NOMO-1 treated with dmso at 0.1 percent for 144 hours (cell line): ENCODE data around the gene TSC1.

ENCODE experiments used
- DNase-seq: peaks from one replicate; lab custom pipeline; 2025; ENCODE audit not compliant: unreplicated experiment; lab: John Stamatoyannopoulos, UW

TSC1 gene

DNA sequence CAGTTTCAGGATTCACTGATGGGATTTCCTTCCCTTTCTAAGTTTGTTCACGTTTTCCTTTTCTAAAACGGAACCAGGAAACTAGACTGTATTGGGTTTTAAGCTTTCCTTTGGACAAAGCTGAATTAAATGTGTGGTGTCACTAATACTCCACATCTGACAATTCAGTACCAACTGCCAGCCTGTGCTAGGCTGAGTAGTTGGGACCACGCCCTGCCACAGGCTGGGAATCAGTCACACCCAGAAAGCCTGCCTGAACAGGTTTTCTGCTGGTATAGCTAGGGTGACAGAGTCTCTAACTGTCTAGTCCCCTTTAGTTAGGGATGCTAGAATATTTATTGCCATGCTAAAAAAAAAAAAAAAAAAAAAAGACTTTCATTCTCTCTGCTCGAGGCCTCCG is 50.1 kb downstream of the TSC1 start:
- no peak for DNase-seq

DNA sequence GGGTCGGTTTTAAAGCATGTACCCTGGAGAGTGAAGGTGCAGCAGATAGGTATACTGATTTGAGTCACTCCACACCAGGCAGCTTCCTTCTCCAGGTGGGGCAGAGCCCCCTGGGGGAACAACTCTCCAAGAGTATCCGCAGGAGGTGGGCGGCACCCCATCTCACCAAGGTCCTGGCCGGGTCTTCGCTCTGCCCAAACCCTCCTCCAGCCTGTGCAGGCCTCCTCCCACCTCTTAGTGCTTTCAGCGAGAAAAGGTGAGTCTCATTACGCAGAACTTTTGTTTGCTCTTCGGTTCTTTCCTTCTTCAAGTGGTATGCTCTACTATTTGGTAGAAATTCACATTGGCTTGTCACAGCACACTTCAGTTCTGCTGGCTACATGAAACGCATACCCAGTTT is 52.0 kb downstream of the TSC1 start:
- no peak for DNase-seq

DNA sequence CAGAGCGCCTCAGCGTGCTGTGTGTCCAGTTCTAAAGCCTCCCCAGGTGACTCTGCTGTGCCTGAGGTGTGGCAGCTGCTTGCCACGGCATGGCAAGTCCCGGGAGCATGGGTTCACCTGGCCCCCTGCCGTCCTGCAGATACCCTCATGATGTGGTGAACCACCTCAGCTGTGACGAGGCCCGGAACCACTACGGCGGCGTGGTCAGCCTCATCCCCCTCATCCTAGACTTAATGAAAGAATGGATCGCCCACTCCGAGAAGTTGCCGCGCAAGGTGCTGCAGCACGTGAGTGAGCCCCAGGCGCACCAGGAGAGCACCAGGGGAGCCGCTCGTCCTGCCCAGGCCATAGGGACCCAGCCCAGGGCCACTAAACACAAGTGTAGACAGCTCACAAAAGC is 56.3 kb downstream of the TSC1 start:
- DNase-seq, result no peak

DNA sequence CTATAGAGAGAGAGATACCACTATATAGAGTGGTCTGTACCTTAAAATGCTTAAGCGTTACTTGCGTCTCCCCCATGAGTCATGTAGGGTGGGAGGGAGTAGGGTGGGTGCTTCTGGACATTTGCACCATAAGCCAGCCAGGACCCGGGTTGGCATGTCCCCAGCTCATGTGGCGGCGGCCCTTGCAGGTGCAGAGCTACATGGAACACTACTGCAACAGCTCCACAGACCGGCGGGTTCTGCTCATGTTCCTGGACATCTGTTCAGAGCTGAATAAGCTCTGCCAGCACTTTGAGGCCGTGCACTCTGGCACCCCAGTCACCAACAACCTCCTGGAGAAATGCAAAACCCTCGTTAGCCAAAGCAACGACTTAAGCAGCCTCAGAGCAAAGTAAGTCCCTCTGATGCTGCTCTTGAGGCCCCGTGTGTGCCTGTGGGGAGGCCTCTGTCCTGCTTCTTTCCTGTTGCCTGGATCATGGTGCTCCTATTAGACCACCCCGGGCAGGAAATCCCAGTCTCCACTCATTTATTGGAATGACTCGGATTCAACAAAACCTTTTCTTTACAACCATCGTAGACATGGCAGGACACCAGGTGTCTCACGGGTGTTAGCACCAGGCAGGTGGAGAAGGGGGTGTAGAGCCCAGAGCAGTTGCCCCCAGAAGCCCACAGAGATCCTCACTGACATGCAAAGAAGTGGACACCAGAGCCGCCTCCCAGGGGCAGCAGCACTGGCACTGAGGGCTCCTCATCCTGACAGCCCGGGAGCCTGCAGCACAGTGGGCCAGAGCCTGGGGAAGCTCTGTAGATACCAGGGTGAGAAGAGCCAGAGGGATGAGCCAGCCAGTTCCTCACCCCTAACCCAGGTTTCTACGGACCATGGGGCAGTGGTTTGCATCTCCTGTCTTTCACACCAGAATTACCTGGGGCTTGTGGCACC is 57.0 kb downstream of the TSC1 start:
- no peak for DNase-seq

DNA sequence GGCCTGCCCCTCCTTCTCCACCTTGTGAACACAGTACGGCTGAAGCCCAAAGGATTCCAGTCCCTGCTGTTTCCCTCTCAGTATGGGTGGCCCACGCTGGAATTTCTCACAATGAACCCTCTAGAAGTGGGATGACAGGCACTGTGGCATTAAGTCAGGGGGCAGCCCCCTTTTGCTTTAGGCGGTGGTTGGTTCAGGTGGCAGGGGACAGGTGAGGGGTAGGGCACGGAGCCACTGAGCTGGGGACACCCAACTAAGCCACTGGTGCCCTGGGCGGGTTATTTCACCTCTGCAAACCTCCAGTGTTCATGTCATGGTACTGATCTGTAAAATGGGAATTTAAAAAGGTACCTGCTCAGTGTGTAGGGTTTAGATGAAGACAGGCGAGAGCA is 58.1 kb downstream of the TSC1 start:
- DNase-seq, result no peak

DNA sequence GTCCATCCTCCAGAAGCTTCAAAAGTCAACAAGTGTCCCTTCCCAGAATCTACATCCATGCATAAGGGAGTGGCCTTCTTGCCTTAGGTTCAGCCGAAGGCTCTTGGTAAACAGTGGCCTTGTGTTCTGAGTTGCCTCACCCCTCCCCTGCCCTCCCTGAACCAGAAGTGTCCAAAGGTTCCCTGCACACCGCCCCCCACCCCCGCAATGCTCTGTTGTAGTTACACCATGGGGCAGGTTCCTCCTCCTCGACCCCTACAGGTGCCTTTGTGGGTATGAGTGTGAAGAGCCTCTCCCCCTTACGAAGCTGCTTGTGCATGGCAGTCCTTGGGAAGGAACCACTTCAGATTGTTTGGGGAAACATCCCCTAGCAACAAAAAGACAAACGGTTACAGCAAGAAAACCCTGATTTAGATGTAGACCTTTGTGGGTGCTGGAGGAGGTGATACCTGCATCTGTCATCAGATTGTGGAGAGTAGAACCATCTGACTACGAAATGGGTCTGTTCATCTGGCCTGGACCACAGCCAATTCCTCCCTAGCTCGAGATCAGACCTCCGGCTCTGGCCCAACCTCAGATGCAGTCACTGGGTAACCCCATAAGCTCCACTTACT is 58.6 kb downstream of the TSC1 start:
- no peak for DNase-seq

DNA sequence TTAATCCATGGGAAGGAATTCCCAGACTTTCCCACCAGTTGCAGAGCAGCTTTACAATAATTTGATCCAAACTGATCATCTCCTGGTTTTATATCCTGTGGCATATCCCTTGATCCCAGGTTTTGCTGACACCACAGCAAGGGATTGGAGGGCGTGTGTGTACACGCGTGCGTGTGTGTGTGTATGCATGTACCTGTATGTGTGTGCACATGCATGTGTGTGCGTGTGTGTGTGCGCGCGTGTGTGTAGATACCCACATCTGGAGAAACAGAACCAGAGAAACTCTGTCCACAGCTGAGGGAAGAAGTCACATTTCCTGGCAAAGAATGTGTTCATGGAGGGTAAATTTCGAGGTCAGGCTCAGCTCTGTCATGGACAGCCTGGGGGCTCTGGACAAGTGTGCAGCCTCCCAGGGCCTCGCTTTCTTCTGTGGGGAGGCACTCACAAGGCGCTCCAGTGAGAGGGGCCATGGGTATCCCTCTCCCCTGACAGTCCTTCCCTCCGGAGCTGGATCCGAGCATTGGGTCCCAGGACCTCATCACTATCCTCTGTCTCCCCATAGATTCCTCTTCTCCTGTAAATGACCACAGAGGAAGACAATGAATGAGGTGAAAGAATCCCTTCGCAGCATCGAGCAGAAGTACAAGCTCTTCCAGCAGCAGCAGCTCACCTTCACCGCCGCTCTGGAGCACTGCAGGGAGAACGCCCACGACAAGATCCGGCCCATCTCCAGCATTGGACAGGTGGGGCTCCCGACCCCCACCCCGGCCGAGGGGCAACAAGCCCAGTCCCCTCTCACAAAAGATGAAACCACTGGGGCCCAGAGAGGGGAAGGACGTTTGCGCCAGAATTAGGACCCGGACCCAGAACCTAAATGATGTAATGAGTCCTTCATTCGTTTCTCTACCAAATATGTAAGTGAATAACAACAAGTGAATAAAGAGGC is 60.8 kb downstream of the TSC1 start:
- no peak for DNase-seq

DNA sequence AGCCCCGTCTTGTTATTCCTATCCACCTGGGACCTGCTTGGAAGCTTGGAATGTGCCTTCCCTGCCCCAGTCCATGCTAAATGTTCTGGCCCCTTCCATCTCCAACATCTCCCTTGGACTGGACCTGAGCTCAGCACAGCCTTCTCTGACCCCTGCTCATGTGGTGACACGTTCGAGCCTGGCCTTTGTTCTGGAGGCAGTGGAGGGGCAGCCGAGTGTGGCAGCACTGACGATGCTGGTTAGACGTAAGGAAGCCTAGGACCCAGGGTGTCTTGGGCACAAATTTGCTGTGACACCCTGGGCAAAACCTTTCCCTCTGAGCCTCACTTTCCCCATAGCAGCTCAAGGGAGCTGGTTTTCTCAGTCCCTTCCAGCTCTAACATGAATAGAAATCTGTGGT is 61.8 kb downstream of the TSC1 start:
- DNase-seq, result no peak

DNA sequence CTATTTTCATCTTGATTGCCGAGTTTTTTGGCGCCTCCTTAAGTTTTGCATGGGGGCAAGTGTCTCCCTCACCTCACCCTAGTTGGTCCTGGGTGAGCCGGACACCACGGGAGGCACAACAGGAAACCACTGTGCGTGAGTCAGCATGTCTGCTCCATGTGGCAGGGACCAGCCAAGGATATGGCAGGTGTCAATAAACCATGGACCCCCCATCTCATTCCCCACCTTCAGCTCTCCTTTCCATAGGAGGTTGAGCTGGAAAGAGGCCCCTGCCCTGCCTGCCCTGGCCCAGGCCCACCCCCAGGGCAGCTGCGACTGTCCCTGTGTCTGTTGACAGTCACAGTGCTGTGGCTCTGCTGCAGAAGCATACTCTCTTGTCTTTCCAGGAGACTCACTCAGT is 62.6 kb downstream of the TSC1 start:
- no peak for DNase-seq

DNA sequence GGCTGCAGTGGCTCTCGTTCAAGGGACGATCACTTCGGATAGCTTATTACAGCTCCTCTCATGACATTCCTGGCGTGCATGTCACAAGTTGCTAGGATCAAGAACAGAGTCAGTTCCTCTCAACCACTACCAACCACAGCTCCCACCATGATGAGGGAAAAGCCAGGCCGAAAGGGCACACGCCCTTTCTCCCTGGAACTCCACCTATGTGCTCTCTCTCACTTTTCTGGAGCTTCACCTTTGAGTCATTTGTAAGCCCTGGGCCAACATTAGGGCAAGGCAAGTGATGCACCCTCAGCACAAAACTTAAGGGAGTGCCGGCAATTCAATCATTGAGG is 64.1 kb downstream of the TSC1 start:
- no peak for DNase-seq

DNA sequence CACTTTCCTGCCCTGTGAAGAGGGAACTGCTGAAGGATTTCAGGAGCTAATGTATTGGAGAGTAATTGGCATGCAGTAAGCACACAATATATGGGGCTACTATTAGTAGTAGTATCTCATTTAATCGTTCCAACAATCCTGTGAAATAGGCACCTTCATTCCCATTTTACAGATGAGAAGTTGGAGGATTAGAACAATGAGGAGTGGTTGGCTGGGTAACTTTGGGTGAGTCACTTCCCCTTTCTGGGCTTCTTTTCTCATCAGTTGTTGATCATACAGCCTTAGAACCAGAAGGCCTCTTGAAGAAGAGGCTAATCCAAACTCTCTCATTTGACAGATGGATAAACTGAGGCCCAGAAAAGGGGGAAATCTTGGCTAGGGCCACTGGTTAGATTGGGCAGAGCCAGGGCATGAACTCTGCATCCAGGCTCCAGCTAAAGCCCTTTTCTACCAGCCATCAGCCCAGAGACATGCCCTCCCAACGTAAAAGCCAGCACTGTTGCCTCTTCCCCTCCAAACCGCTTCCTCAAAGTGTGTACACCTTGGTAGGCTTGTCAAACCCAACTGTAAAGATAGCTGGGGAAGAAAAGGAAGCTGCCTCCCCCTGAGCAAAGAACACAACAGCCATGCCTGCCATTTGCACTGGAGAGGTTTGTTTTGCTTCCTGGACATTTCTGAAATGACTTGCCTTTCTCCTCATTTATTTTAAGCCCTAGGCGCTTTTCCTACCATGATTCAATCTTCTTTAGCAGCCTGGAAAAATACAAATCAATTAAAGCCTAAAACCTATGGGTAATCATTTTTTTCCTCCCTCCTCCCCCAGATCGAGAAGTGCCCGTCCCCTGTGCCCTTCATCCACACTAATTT is 64.7 kb downstream of the TSC1 start:
- peak; percentile 6 for DNase-seq

DNA sequence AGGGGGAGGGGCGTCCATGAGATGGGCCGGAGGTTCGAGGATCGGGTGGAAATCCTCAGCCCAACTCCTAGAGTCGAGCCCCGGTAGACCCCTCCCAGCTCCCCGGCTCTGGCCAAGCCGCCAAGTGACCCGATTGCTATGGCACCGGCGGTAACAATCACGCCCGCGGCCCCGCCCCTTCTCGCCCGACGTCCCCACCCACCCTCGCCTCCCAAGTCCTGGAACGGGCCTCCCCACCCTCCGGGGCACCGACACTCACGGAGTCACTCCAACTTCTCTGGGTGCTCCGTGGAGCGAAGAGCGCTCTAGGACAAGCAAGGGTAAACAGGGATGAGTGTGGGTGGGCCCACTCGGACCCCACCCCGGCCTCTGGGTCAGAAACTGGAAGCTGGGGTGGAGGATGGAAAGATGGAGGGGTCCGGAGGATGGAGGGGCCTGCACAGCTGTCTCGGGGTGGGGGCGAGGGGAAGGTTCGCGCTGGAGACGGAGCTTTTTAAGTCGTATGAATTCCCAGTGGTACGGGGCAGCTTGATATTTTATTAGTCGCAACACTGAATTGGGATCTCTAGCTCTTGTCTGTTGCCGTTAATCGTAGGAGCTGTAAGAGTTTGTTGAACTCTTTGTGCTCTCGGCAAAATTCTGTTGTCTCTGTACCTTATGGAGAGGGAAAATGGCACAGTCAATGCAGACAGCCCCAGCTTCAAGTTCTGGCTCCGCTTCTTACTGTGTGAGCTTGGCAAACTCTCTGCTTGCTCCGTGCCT is 65.5 kb downstream of the TSC1 start, which contains the start of gene SPACA9:
Gene SPACA9, plus strand, starts transcription at position 204 of the 762 bp plus-strand sequence. CDS start 5,050 bp downstream, outside the sequence.
- DNase-seq, result no peak

DNA sequence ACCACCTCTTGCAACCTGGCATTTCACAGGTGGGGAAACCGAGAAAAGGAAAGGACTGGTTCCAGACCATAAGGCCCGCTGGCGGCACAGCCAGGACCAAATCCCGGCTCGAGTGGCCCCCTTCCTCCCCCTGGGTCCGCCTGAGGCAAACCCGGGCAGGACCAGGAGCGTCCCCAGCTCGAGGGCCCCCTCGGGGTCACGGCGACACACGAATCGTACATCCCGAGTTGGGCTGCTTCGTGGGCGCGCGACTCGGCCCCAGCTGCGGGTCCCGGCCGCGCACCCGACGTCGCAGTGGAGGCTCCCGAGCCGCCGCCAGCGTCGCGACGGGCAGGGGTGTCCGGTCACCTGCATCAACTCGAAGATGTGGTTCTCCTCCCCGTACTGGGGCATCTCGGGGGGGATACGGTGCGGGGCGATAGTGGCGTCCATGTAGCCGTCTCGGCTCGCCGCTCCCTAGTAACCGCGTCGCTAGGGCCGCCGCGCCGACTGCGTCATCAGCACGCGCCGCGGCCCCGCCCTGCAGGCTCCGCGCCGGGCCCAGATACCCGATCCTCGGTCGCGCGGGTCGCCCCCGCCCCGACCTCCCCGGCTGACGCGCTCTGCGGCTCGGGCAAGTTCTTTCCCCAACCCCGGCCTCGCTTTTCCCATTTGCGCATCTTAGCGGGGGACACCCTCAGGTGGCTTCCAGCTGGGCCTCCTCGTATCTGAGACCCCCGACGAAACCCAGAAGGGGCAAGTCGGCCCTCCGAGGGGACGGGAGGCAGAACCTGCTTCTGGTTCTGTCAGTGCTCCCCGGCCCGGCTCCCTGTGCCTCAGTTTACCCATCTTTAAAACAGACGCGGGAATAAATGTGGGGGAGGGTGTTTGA is 66.4 kb downstream of the TSC1 start, which contains the start of gene AK8:
Gene AK8, minus strand, starts transcription at position 461 of the 871 bp plus-strand sequence. Its CDS starts 29 bp downstream, at position 432.
- peak; percentile 54 for DNase-seq

DNA sequence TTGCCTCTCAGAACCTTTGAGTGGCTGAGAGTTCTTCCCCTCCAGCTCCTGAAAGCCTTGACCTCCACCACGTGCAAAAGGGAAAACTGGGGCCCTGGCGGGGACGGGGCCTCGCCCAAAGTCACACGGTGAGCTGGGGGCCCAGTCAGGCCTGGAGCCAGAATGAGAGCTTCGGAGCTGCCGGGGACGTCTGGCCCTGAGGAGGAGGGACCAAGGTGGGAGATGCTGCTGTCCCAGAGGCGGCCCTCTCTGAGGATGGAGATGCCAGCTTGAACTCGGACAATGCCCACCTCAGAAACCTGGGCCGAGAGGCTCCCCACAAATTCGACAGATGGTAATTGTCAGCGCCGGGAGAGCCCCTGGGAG is 67.0 kb downstream of the TSC1 start:
- no peak for DNase-seq

DNA sequence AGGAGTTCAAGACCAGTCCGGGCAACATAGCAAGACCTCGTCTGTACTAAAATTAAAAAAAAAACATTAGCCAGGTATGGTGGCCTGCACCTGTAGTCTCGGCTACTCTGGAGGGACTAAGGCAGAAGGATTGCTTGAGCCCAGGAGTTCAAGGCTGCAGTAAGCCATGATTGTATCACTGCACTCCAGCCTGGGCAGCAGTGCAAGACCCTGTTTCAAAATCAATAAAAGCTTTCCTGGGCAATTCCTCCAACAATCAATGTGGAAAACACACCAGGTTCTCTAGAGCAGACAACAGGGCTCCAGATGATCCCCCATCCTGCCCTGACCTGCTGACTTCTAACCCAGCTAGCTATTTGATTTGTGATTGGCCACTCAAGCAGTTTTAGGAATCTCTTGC is 67.6 kb downstream of the TSC1 start:
- no peak for DNase-seq

DNA sequence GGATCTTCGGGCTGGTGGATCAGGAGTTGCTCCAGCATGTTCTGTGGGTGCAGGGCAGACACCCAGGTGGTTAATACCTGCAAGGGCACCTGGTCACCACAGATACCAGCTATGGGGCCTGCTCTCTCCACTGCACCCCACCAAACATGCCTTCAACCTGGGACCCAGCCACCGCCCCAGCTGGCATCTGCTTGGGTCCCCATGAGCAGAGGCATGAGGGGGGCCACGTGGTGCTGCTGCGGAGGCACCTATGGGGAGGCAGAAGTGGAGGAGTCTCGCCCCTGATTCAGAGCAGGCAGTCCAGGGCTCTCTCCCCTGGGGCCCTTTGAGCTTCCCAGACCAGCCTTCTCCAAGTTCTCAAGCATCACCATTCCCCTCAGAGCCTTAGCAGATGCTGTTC is 69.3 kb downstream of the TSC1 start:
- no peak for DNase-seq

DNA sequence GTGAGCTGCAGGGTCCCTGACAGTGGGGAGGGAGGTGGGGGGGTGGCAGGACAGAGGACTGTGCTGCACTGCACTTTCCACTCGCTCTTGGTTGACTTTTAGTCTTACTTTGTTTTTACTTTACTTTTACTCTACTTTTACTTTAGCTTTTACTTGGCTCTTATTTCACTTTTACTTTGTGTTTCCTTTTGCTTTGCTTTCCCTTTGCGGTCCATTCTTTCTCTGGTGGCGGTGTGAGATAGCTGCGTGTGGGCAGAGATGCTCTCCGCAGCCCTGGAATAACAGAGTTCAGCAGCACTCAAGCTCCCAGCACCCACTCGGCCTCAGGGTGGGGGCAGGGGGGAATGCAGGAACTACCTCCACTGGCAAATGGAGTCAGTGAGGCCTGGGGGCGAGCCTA is 71.0 kb downstream of the TSC1 start:
- no peak for DNase-seq

DNA sequence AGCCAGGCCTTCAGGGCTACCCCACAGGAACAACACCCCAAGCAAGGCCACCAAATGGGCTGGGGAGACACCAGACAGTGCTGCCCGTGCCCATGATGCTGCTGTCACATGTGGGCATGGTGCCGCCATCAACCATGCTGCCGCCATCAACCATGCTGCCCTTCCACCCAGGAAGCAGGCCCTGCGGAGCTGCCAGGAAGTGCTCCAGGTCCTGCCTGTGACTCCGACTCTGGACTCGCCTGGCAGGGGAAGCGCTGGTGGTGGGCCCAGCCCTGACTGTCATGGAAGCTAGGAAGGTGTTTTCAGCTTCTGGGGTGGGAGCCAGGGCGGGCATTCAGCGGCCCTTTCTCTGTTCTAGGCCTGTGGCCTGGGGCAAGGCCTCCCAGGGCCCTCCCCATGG is 75.2 kb downstream of the TSC1 start:
- DNase-seq, result no peak

DNA sequence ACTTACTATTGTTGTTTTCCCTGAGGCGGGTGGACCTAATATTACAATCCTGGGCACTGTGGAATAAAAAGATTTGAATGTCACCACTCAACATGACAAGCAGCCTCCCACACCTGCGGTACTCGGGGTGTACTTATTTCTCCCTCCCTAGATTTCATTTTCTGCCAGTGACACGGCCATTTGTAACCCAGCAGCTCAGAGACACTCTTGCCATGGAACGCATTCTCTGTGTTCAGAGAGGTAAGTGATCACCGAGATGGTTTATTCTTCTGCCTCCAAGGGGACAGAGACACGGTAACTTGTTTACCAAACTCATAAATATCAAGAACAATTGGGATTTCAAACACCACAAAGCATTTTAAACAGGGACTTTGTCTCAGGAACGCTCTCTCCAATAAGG is 77.5 kb downstream of the TSC1 start:
- DNase-seq, result no peak
